Pancreas (tissue), 10 donors: Measurements from ENCODE around the gene RBFOX1. TPM values are rescaled to one million over a fixed set of nuclear protein-coding genes. Genes with fewer than 3 reads are reported as not detected.

Experiments
- ATAC-seq, 4 donors: fragments of 200-7000 bp; cut with Tn5 transposase; one replicate each; pipeline versions ENCODE4 v1.8.0 to v1.9.1; 2020; ENCODE audit warnings: mild to moderate bottlenecking in 4 of 4, moderate library complexity in 4 of 4
- DNase-seq, 6 donors: peaks; one replicate each; pipeline ENCODE4 v3.0.0-alpha.2; 2020
- FAIRE-seq: peaks from 2 replicates; lab custom pipeline; 2012; peaks lifted over from hg19 to GRCh38; lab: Jason Lieb, UNC
- H3K27ac ChIP-seq, 4 donors: fragments of 200-600 bp; sonication (generic); 1 replicate in 3 of 4; 2 replicates in 1 of 4; pipeline versions ENCODE4 v1.5.0 to v1.8.0; 2020
- H3K27me3 ChIP-seq, 4 donors: fragments of 200-600 bp; one replicate each; pipeline ENCODE4 v1.8.0; 2021
- H3K36me3 ChIP-seq, 3 donors: fragments of 200-600 bp; sonication (generic) in 1 of 3; one replicate each; pipeline versions ENCODE4 v1.5.0 to v1.8.0; 2020 to 2021
- H3K4me1 ChIP-seq, 3 donors: fragments of 200-600 bp; one replicate each; pipeline ENCODE4 v1.8.0; 2021
- H3K4me3 ChIP-seq, 4 donors: fragments of 200-600 bp; sonication (generic) in 2 of 4; one replicate each; pipeline versions ENCODE4 v1.5.0 to v1.8.0; 2020 to 2021
- H3K9me3 ChIP-seq, 4 donors: fragments of 200-600 bp; one replicate each; pipeline ENCODE4 v1.8.0; 2021
- WGBS, 2 donors: extraction: QIAGEN DNeasy Blood & Tissue Kit; methylation state at CpG; one replicate each; pipeline ENCODE4 v1.1.7; 2013; 5-methylcytosine and 5-hydroxymethylcytosine counted together
- intact Hi-C, 3 donors: fragments of 100-400 bp; cut with DNase I; formaldehyde crosslinking; loops; one replicate each; pipeline versions ENCODE4 v1.11.1 to v1.14.2; 2022
- polyA plus RNA-seq, 2 donors: library from polyadenylated mRNA; stranded (reverse); fragments of 200-250 nt; gene quantifications; one replicate each; pipeline ENCODE4 v1.2.3, GENCODE V29; 2013
- total RNA-seq, 6 donors: library from RNA; stranded (reverse); fragmentation: NEBNext Ultra II Directional in 4 of 6; extraction: Animal tissue kit (Norgen Biotek cat#: 25700) in 4 of 6; gene quantifications; one replicate each; pipeline versions ENCODE4 v1.2.1 to v1.2.4, GENCODE V29; 2021 to 2023
- TF ChIP-seq, protein P1 (sequence below), 4 donors: fragments of 200-600 bp; sonication (generic) in 3 of 4; IDR thresholded peaks; one replicate each; pipeline versions ENCODE4 v1.5.0 to v1.8.0; 2021; ENCODE audit warnings: antibody characterized with exemption in 4 of 4
- donor health status: healthy with polysubstance abuse.
- donor health status: DM: no; HTN: no; CAD: no; lungs with moderate emphysema.
- donor health status: DM: no; HTN: no; CAD: no.
- donor health status: control.
- donor health status: control.
- donor health status: Bipolar disorder and iron deficiency.
- donor health status: DM: yes; HTN: yes; CAD: no.
- donor health status: DM: no; HTN: no; CAD: no.
- donor health status: DM: no; HTN: no; CAD: no.
- donor health status: DM: yes; HTN: yes; CAD: no.

Gene RBFOX1
- total RNA-seq (under 1 TPM in 3 of 6 donors, not detected in 3; 0.12 to 0.28 (median 0.15) TPM), polyA plus RNA-seq (under 1 TPM; 0.12 to 0.15 TPM)

- Histone ChIP-seq H3K9me3 (no peaks in the 10 kb centered on the region), H3K27ac (no peak within 1 kb of the TSS), H3K4me3 (no peak within 1 kb of the TSS), H3K27me3 (no peaks in the 10 kb centered on the region), H3K36me3 (no peaks in the 10 kb centered on the region), H3K4me1 (no peaks in the 10 kb centered on the region)
- intact Hi-C loops = no loop called here
- TF ChIP-seq, protein P1, sequence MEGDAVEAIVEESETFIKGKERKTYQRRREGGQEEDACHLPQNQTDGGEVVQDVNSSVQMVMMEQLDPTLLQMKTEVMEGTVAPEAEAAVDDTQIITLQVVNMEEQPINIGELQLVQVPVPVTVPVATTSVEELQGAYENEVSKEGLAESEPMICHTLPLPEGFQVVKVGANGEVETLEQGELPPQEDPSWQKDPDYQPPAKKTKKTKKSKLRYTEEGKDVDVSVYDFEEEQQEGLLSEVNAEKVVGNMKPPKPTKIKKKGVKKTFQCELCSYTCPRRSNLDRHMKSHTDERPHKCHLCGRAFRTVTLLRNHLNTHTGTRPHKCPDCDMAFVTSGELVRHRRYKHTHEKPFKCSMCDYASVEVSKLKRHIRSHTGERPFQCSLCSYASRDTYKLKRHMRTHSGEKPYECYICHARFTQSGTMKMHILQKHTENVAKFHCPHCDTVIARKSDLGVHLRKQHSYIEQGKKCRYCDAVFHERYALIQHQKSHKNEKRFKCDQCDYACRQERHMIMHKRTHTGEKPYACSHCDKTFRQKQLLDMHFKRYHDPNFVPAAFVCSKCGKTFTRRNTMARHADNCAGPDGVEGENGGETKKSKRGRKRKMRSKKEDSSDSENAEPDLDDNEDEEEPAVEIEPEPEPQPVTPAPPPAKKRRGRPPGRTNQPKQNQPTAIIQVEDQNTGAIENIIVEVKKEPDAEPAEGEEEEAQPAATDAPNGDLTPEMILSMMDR (IDR thresholded peaks at IDR 0.05) = no peak
- ATAC-seq (no peak), FAIRE-seq (no peak), DNase-seq (no peak)
- WGBS, 2 donors = 45 to 48% methylated on average over 8 of the region's 8 CpGs
Measured at GRCh38 chr16:7332611-7333010, at the start of gene RBFOX1. Gene RBFOX1, plus strand, starts transcription at chr16:7332845.

DNA sequence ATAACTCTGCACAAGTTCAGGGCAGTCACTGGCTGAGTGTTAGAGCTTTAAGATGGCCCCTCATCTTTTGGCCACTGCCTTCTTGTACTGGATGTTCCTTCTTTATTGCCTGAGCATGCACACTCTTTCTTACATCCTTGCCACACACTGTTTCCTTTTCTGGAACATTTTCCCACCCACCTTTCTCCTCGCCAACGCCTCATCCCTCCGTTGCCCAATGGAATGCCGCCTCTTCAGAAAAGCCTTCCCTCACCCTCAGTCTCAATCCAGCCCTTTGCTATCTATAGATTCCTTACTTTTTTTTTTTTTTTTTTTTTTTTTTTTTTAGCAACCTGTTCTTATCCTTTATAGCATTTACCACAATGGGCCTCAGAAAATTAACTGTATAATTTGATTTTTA is 47.9 kb upstream of the RBFOX1 start:
- Histone ChIP-seq H3K36me3 (no peaks in the 10 kb centered on the region), H3K4me1 (no peaks in the 10 kb centered on the region), H3K27ac (no peak overlapping the region), H3K4me3 (no peak overlapping the region), H3K27me3 (no peaks in the 10 kb centered on the region), H3K9me3 (no peaks in the 10 kb centered on the region)
- WGBS, 2 donors = 67 to 72% methylated on average over 4 of the region's 4 CpGs
- ATAC-seq (no peak), FAIRE-seq (no peak), DNase-seq (no peak)
- TF ChIP-seq, protein P1 (IDR thresholded peaks at IDR 0.05) = no peak
- intact Hi-C loops = no loop called here

GRCh38 chr16:7285520-7285919 is 47.1 kb upstream of the RBFOX1 start:
- H3K4me1 ChIP-seq = no peaks in the 10 kb centered on the region
- FAIRE-seq = no peak
- no peak for DNase-seq
- H3K9me3 ChIP-seq = no peaks in the 10 kb centered on the region
- H3K27me3 ChIP-seq = no peaks in the 10 kb centered on the region
- no peak overlapping the region for H3K4me3 ChIP-seq
- intact Hi-C loops = no loop called here
- WGBS, 2 donors = 58 to 60% methylated on average over 2 of the region's 2 CpGs
- ATAC-seq = no peak
- TF ChIP-seq, protein P1 (IDR thresholded peaks at IDR 0.05) = no peak
- no peaks in the 10 kb centered on the region for H3K36me3 ChIP-seq
- no peak overlapping the region for H3K27ac ChIP-seq

- Histone ChIP-seq H3K27me3 (no peaks in the 10 kb centered on the region), H3K4me3 (no peak overlapping the region), H3K27ac (no peak overlapping the region), H3K4me1 (no peaks in the 10 kb centered on the region), H3K36me3 (no peaks in the 10 kb centered on the region), H3K9me3 (no peaks in the 10 kb centered on the region)
- intact Hi-C loops = no loop called here
- no peak for FAIRE-seq
- no peak for DNase-seq
- no peak for ATAC-seq
- 63 to 86% methylated on average over 3 of the region's 3 CpGs for WGBS, 2 donors
- TF ChIP-seq, protein P1 (IDR thresholded peaks at IDR 0.05) = no peak
Measured at GRCh38 chr16:7289299-7289698, 43.3 kb upstream of the RBFOX1 start.

DNA sequence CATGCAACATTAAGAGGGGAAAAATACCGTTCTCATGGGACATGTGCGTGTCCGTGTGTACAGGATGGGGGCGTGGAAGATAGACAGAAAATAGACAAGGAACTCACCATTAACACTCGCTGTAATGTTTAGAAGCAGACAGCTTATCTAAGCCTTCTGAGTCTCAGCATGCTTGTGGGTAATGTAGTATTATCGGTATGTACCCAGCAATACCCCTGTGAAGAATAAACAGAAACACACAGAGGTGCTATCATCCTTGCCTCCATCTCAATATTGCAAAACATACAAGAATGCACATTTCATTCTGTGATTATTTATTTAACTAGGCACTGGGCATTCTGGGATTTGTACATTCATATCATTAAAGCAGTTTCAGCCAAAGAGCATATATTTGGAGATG is 42.0 kb upstream of the RBFOX1 start:
- FAIRE-seq (no peak), DNase-seq (no peak), ATAC-seq (no peak)
- WGBS, 2 donors = 60 to 61% methylated on average over 6 of the region's 6 CpGs
- Histone ChIP-seq H3K27ac (no peak overlapping the region), H3K27me3 (no peaks in the 10 kb centered on the region), H3K4me1 (no peaks in the 10 kb centered on the region), H3K4me3 (no peak overlapping the region), H3K36me3 (no peaks in the 10 kb centered on the region), H3K9me3 (no peaks in the 10 kb centered on the region)
- intact Hi-C loops = no loop called here
- TF ChIP-seq, protein P1 (IDR thresholded peaks at IDR 0.05) = no peak
